ENCODE data around the gene MON1B. TPM values are rescaled to one million over a fixed set of nuclear protein-coding genes. Genes with fewer than 3 reads are reported as not detected.

Gene MON1B
- 48.0 and 49.4 TPM in 2 replicates for total RNA-seq (2021)
- long read RNA-seq, full-length matches to known transcripts, result 111 of 163 reads
- long read RNA-seq, partial matches to known transcripts, result 20 of 163 reads
- long read RNA-seq, other reads (novel, unspliced or antisense), result 32 of 163 reads

GRCh38 chr16:77190478-77191258 lies at the start of gene MON1B:
Gene MON1B (plus strand): TSS chr16:77191190. CDS start chr16:77191486, 296 bp downstream.
- Histone ChIP-seq H4K91ac (ENCODE audit: insufficient read length, low read depth, low read length) (no peak within 1 kb of the TSS), H3K9ac (ENCODE audit: extremely low read depth, insufficient read length, low read length) (peak within 1 kb of the TSS; percentile 77), H3K9me3 (ENCODE audit: control insufficient read depth, low read depth, low read length) (no peaks in the 10 kb centered on the region), H2AFZ (ENCODE audit: low read length) (no peak within 1 kb of the TSS), H3T11ph (ENCODE audit: low read length) (no peak within 1 kb of the TSS), H3K4me2 (ENCODE audit: insufficient read depth, insufficient read length, low read length) (peak within 1 kb of the TSS; percentile 94), H4K8ac (replicated peaks; ENCODE audit: insufficient read length, low read depth, low read length) (no peak within 1 kb of the TSS), H3K14ac (ENCODE audit: insufficient read depth, low read length) (peak within 1 kb of the TSS; percentile 97), H3K4me1 (ENCODE audit: insufficient read depth, low read length) (no peaks in the 10 kb centered on the region), H3K56ac (ENCODE audit: insufficient read length, low read depth, low read length) (no peak within 1 kb of the TSS), H3K27me3 (ENCODE audit: insufficient read depth, low read length) (no peaks in the 10 kb centered on the region), H4K5ac (ENCODE audit: insufficient read length, low read depth, low read length) (no peak within 1 kb of the TSS), H3K4ac (ENCODE audit: low read depth, low read length) (no peak within 1 kb of the TSS), H3K79me2 (ENCODE audit: insufficient read depth, low read length) (peaks cover 10% of the 10 kb centered on the region; the same call in 1 of the 2 replicates), H2BK15ac (ENCODE audit: low read depth, low read length) (no peak within 1 kb of the TSS), H2AK5ac (ENCODE audit: insufficient read length, low read length) (no peak within 1 kb of the TSS), H3K27ac (ENCODE audit: insufficient read length, low read depth, low read length) (peak within 1 kb of the TSS; percentile 67), H3K18ac (ENCODE audit: insufficient read length, low read depth, low read length) (peak within 1 kb of the TSS; percentile 99), H2BK120ac (ENCODE audit: low read depth, low read length, poor library complexity, severe bottlenecking) (peak within 1 kb of the TSS; percentile 88), H2BK20ac (ENCODE audit: low read depth, low read length, poor library complexity, severe bottlenecking) (no peak within 1 kb of the TSS), H3K23ac (ENCODE audit: insufficient read length, low read depth, low read length) (no peak within 1 kb of the TSS), H3K23me2 (ENCODE audit: insufficient read length, low read depth, low read length, poor library complexity, severe bottlenecking) (peaks cover 8% of the 10 kb centered on the region), H2BK5ac (ENCODE audit: insufficient read length, low read length) (no peak within 1 kb of the TSS), H2BK12ac (ENCODE audit: insufficient read length, low read depth, low read length) (no peak within 1 kb of the TSS), H4K20me1 (ENCODE audit: control insufficient read depth, insufficient read depth, insufficient read length) (no peaks in the 10 kb centered on the region), H3K79me1 (ENCODE audit: insufficient read depth, low read depth, low read length, poor library complexity, severe bottlenecking) (peaks cover 11% of the 10 kb centered on the region)
- no CpG with 5 or more reads among the region's 63 CpGs for WGBS (ENCODE audit: extremely low coverage, insufficient read length, low lambda C conversion rate)
- no peak; the same call in 2 of the 3 replicates for TF ChIP-seq CTCF (conservative IDR thresholded peaks at IDR 0.05)
- H3K9me3 Mint-ChIP-seq, result no peaks in the 10 kb centered on the region
- peaks cover 6 to 31% (median 25%) of the 10 kb centered on the region in 3 experiments for H3K36me3 Mint-ChIP-seq (ENCODE audit: insufficient read depth in 1 of 3, low read depth in 3 of 3)
- peak; percentile 99 for DNase-seq
- peaks cover 3% of the 10 kb centered on the region; the same call in 1 of the 2 replicates for H3K27me3 Mint-ChIP-seq (ENCODE audit: low read depth)
- H3K4me3 Mint-ChIP-seq, result peak within 1 kb of the TSS; percentile 89 to 96
- peaks cover 12 to 23% of the 10 kb centered on the region in 2 experiments for H3K4me1 Mint-ChIP-seq
- peak within 1 kb of the TSS; percentile 98 to 99 (median 98) for H3K27ac Mint-ChIP-seq

All from H9 (cell line).